B cell (primary cell): Measurements from ENCODE around the gene GRAMD2B.

Source experiments
- EZH2 ChIP-seq: IDR thresholded peaks from 2 replicates; pipeline ENCODE4 v1.6.1; 2012; ENCODE audit warnings: borderline replicate concordance, low read depth, mild to moderate bottlenecking, moderate library complexity, low read length; ENCODE audit not compliant: insufficient read depth, poor library complexity, severe bottlenecking
- TF ChIP-seq, protein P1 (sequence below): fragments of 200-600 bp; IDR thresholded peaks from one replicate; pipeline ENCODE4 v1.8.0; 2022; ENCODE audit warnings: antibody characterized with exemption, mild to moderate bottlenecking

GRCh38 chr5:126527158-126527557 lies 103.9 kb downstream of the GRAMD2B start:
- TF ChIP-seq, protein P1, sequence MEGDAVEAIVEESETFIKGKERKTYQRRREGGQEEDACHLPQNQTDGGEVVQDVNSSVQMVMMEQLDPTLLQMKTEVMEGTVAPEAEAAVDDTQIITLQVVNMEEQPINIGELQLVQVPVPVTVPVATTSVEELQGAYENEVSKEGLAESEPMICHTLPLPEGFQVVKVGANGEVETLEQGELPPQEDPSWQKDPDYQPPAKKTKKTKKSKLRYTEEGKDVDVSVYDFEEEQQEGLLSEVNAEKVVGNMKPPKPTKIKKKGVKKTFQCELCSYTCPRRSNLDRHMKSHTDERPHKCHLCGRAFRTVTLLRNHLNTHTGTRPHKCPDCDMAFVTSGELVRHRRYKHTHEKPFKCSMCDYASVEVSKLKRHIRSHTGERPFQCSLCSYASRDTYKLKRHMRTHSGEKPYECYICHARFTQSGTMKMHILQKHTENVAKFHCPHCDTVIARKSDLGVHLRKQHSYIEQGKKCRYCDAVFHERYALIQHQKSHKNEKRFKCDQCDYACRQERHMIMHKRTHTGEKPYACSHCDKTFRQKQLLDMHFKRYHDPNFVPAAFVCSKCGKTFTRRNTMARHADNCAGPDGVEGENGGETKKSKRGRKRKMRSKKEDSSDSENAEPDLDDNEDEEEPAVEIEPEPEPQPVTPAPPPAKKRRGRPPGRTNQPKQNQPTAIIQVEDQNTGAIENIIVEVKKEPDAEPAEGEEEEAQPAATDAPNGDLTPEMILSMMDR: no peak
- no peak for TF ChIP-seq EZH2
